ENCODE data around the gene YARS1. TPM values are rescaled to one million over a fixed set of nuclear protein-coding genes. Genes with fewer than 3 reads are reported as not detected.

Gene YARS1
- total and polyA plus RNA-seq, 2 experiments from 2014 or later: 134 to 182 TPM

- Histone ChIP-seq H3K36me3 (ENCODE audit: insufficient read depth) (no peaks in the 10 kb centered on the region), H3K79me2 (replicated peaks; ENCODE audit: insufficient read depth) (no peaks in the 10 kb centered on the region), H3F3A (replicated peaks; ENCODE audit: low read depth) (0 out of 2 replicates have a peak, but pooled peaks cover 2% of the 10 kb centered on the region), H4K20me1 (replicated peaks; ENCODE audit: insufficient read depth) (no peaks in the 10 kb centered on the region; the same call in 1 of the 2 replicates), H3K9me2 (ENCODE audit: insufficient read depth) (no peaks in the 10 kb centered on the region), H3K4me2 (no peak overlapping the region), H2AFZ (no peak overlapping the region), H3K4me1 (ENCODE audit: insufficient read depth) (peaks cover 9% of the 10 kb centered on the region), H3K27me3 (ENCODE audit: insufficient read depth) (no peaks in the 10 kb centered on the region), H3K27ac (ENCODE audit: low read depth) (no peak overlapping the region), H3K4me3 (no peak overlapping the region)
- no peak overlapping the region for H3K27ac Mint-ChIP-seq
- peaks cover 25% of the 10 kb centered on the region for H3K4me1 Mint-ChIP-seq
- TF ChIP-seq CREB1 (CRISPR knock-in tag; IDR thresholded peaks at IDR 0.05; ENCODE audit: low read depth) (no peak), ZNF331 (CRISPR knock-in tag; IDR thresholded peaks at IDR 0.05; ENCODE audit: low read depth) (no peak), EZH2 (IDR thresholded peaks at IDR 0.05; ENCODE audit: low read depth, unreplicated experiment) (no peak), REST (IDR thresholded peaks at IDR 0.05; ENCODE audit: unreplicated experiment) (no peak), EZH2phosphoT487 (IDR thresholded peaks at IDR 0.05; ENCODE audit: unreplicated experiment) (no peak), JUNB (IDR thresholded peaks at IDR 0.05; ENCODE audit: unreplicated experiment) (no peak), ZNF462 (CRISPR knock-in tag; IDR thresholded peaks at IDR 0.05) (no peak), CTCF (conservative IDR thresholded peaks at IDR 0.05; ENCODE audit: low read depth in 2 of 2) (no peak), NANOG (IDR thresholded peaks at IDR 0.05; ENCODE audit: borderline replicate concordance) (no peak)
- H3K27me3 Mint-ChIP-seq (ENCODE audit: insufficient read depth, low read depth, poor library complexity): peaks cover 9% of the 10 kb centered on the region
- H3K36me3 Mint-ChIP-seq (ENCODE audit: low read depth): no peaks in the 10 kb centered on the region; the same call in 2 of the 3 replicates
- no peak for ATAC-seq
- H3K9me3 Mint-ChIP-seq: 0 out of 3 replicates have a peak, but pooled peaks cover 2% of the 10 kb centered on the region
- no peak for DNase-seq (ENCODE audit: low spot score)
- H3K4me3 Mint-ChIP-seq: no peak overlapping the region
These were observed 68.2 kb downstream of the YARS1 start for GRCh38 chr1:32748926-32749325.
